Stimulated activated CD8-positive, alpha-beta memory T cell treated with anti-CD3 and anti-CD28 coated beads, Interleukin-4, amount 100 ng/mL, for 48 hours (primary cell): ENCODE measurements around the gene RPTOR.

Source experiments
- DNase-seq: peaks from one replicate; pipeline ENCODE4 v3.0.0-alpha.2; 2020

The RPTOR gene

GRCh38 chr17:80645706-80646325 lies 101.2 kb downstream of the RPTOR start:
- no peak for DNase-seq

- peak; percentile 12 for DNase-seq
These were observed 101.7 kb downstream of the RPTOR start for GRCh38 chr17:80646328-80646727.

GRCh38 chr17:80647746-80648145 lies 103.1 kb downstream of the RPTOR start:
- no peak for DNase-seq

- DNase-seq, result no peak
These were observed 104.6 kb downstream of the RPTOR start for GRCh38 chr17:80649200-80649644.

- DNase-seq, result peak; percentile 83
These were observed 105.2 kb downstream of the RPTOR start for GRCh38 chr17:80649672-80650330.

- DNase-seq, result no peak
These were observed 105.7 kb downstream of the RPTOR start for GRCh38 chr17:80650331-80650672.

- no peak for DNase-seq
These were observed 106.3 kb downstream of the RPTOR start for GRCh38 chr17:80650751-80651518.

- no peak for DNase-seq
These were observed 108.2 kb downstream of the RPTOR start for GRCh38 chr17:80652756-80653330.

GRCh38 chr17:80653856-80654255 lies 109.2 kb downstream of the RPTOR start:
- no peak for DNase-seq

- no peak for DNase-seq
These were observed 111.0 kb downstream of the RPTOR start for GRCh38 chr17:80655608-80656007.

GRCh38 chr17:80656590-80656989 lies 112.0 kb downstream of the RPTOR start:
- DNase-seq, result no peak

GRCh38 chr17:80657561-80657960 lies 112.9 kb downstream of the RPTOR start:
- no peak for DNase-seq

GRCh38 chr17:80658821-80659220 lies 114.2 kb downstream of the RPTOR start:
- no peak for DNase-seq

- no peak for DNase-seq
These were observed 115.0 kb downstream of the RPTOR start for GRCh38 chr17:80659651-80660050.

GRCh38 chr17:80660527-80661198 lies 116.0 kb downstream of the RPTOR start:
- no peak for DNase-seq

- no peak for DNase-seq
These were observed 117.9 kb downstream of the RPTOR start for GRCh38 chr17:80662557-80662956.

GRCh38 chr17:80663781-80664206 lies 119.2 kb downstream of the RPTOR start:
- peak; percentile 50 for DNase-seq

GRCh38 chr17:80664217-80664790 lies 119.7 kb downstream of the RPTOR start:
- DNase-seq, result no peak

- no peak for DNase-seq
These were observed 121.2 kb downstream of the RPTOR start for GRCh38 chr17:80665792-80666191.

- DNase-seq, result no peak
These were observed 122.2 kb downstream of the RPTOR start for GRCh38 chr17:80666867-80667266.

GRCh38 chr17:80667462-80668277 lies 123.0 kb downstream of the RPTOR start:
- DNase-seq, result no peak
